NB4 (cell line): ENCODE data around the gene GLI3.

Source experiments
- DNase-seq: peaks from one replicate; pipeline ENCODE4 v3.0.0; 2010; ENCODE audit warnings: low read depth
- H3K4me3 ChIP-seq: one replicate; pipeline ENCODE4 v1.5.1; 2011; ENCODE audit warnings: mild to moderate bottlenecking, low read depth, low read length, moderate library complexity
- MAX ChIP-seq: IDR thresholded peaks from 2 replicates; pipeline ENCODE4 v1.6.1; 2011; ENCODE audit warnings: low read depth, low read length
- MYC ChIP-seq: IDR thresholded peaks from 2 replicates; pipeline ENCODE4 v1.6.1; 2011; ENCODE audit warnings: low read depth, low read length
- POLR2A ChIP-seq: IDR thresholded peaks from 2 replicates; pipeline ENCODE4 v1.6.1; 2011; ENCODE audit warnings: mild to moderate bottlenecking; ENCODE audit not compliant: insufficient read length; ENCODE audit errors: extremely low read depth
- TF ChIP-seq, protein P1 (sequence below): IDR thresholded peaks from one replicate; pipeline ENCODE4 v1.5.1; 2012; ENCODE audit warnings: low read depth, low read length

GLI3 gene

DNA sequence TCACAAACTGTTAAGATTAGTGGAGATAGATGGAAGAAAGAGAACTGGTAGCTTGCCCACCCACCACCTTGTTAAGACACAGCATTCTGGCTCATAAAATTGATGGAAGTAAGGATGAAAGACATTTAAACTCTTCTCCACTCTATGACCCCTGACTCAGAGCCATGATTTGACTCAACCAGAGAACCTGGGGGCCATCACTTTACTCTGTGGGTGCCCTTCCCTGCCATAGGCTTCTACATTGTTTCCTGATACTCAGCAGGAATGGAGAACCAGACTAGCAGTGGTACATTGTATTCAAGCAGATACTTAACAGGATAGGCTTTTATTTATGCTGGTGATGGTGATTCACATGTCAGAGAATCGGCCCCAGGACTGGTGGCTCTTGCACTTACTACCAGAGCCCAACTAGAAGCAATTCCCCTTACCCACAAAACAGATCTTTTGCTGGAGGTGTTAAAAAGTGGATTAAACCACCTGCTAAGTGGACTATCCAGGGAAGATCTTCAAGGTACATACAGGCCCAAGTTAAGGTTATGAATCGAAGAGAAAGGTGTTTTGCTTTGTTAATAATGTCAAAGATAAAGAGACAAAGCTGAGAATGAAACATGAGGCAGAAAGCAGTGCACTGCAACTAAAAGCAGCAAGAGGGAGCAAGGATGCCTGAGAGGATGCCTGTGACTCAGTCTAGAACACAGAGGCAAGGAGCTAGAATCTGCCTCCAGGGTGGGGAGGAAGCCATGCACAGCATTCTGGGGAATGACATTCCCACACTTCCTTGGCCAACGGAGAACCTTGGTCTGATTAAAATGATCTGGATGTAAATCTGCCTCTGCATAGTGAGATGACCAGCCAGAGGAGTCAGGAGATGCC is 36.0 kb upstream of the GLI3 start:
- TF ChIP-seq POLR2A: no peak
- TF ChIP-seq, protein P1, sequence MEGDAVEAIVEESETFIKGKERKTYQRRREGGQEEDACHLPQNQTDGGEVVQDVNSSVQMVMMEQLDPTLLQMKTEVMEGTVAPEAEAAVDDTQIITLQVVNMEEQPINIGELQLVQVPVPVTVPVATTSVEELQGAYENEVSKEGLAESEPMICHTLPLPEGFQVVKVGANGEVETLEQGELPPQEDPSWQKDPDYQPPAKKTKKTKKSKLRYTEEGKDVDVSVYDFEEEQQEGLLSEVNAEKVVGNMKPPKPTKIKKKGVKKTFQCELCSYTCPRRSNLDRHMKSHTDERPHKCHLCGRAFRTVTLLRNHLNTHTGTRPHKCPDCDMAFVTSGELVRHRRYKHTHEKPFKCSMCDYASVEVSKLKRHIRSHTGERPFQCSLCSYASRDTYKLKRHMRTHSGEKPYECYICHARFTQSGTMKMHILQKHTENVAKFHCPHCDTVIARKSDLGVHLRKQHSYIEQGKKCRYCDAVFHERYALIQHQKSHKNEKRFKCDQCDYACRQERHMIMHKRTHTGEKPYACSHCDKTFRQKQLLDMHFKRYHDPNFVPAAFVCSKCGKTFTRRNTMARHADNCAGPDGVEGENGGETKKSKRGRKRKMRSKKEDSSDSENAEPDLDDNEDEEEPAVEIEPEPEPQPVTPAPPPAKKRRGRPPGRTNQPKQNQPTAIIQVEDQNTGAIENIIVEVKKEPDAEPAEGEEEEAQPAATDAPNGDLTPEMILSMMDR: no peak
- no peak for TF ChIP-seq MYC
- no peak for TF ChIP-seq MAX
- DNase-seq: no peak
- H3K4me3 ChIP-seq: no peak overlapping the region

- H3K4me3 ChIP-seq: no peak overlapping the region
- DNase-seq: no peak
- TF ChIP-seq, protein P1: no peak
- TF ChIP-seq MYC (no peak), POLR2A (no peak), MAX (no peak)
Observed at GRCh38 chr7:42269161-42269560, 32.2 kb upstream of the GLI3 start.

- no peak overlapping the region for H3K4me3 ChIP-seq
- no peak for DNase-seq
- TF ChIP-seq MYC (no peak), POLR2A (no peak), MAX (no peak)
- TF ChIP-seq, protein P1: no peak
Observed at GRCh38 chr7:42264702-42265101, 27.7 kb upstream of the GLI3 start.

GRCh38 chr7:42263971-42264370 is 27.0 kb upstream of the GLI3 start:
- H3K4me3 ChIP-seq: no peak overlapping the region
- TF ChIP-seq, protein P1: no peak
- TF ChIP-seq MYC: no peak
- TF ChIP-seq MAX: no peak
- TF ChIP-seq POLR2A: no peak
- no peak for DNase-seq

DNA sequence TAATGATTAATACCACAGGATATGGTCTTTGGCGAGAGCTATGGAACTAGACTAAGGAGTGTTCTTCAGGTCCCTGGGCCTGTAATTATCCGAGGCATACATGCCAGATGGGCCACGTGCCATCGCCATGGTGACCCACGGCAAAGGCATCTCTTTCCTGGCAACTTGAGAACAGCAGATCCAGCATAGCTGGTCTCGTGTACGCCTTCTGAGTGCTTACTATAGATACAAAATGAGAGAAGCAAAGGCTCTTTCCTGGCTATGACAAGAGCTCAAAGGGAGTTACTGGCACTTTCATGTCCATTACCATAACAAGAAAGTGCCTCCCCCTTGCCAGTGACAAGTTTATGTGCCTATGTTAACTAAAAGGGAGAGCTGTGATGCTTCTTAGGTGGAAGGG is 26.0 kb upstream of the GLI3 start:
- no peak for DNase-seq
- TF ChIP-seq, protein P1: no peak
- TF ChIP-seq MAX: no peak
- no peak for TF ChIP-seq MYC
- no peak for TF ChIP-seq POLR2A
- no peak overlapping the region for H3K4me3 ChIP-seq
